ENCODE measurements around the gene GOLT1A. TPM values are rescaled to one million over a fixed set of nuclear protein-coding genes. Genes with fewer than 3 reads are reported as not detected.
"Not testable (repeated sequence)": the region's sequence is repeated elsewhere in the genome, so short reads cannot be mapped to it uniquely, and the experiment has no call there.

The GOLT1A gene
- total and polyA plus RNA-seq, 2 of the 8 experiments (the other 6 are each of a cell fraction or from before 2014, with no cell fraction given): 7.5 to 8.5 TPM

DNA sequence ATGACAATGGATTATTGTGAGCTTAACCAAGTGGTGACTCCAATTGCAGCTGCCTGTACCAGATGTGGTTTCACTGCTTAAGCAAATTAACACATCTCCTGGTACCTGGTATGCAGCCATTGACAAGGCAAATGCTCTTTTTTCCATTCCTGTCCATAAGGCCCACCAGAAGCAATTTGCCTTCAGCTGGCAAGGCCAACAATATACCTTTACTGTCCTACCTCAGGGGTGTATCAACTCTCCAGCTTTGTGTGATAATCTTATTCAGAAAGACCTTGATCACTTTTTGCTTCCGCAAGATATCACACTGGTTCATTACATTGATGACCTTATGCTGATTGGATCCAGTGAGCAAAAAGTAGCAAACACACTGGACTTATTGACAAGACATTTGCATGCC, 23.7 kb upstream of the GOLT1A start:
- H2AK5ac ChIP-seq (ENCODE audit: low read depth, low read length); H3K79me2 ChIP-seq (ENCODE audit: control insufficient read depth in 1 of 2, insufficient read depth in 2 of 2, low read length in 2 of 2); POLR2A ChIA-PET (ENCODE audit: partially characterized antibody); H3K14ac ChIP-seq (ENCODE audit: insufficient read length); H3K9ac ChIP-seq (replicated peaks in 1 of 4; ENCODE audit: extremely low read depth in 1 of 4, low read depth in 3 of 4, low read length in 3 of 4); H3K18ac ChIP-seq (ENCODE audit: extremely low read depth, low read length); H3K4me2 ChIP-seq (ENCODE audit: insufficient read depth in 1 of 2, low read depth in 2 of 2, low read length in 2 of 2); H2AFZ ChIP-seq (ENCODE audit: low read length); H4K20me1 ChIP-seq (replicated peaks in 1 of 2; ENCODE audit: control insufficient read depth in 1 of 2, insufficient read depth in 2 of 2, low read length in 2 of 2); H3K23me2 ChIP-seq (ENCODE audit: low read depth, low read length); DNase-seq (ENCODE audit: low read depth in 1 of 2, low spot score in 2 of 2); H4K8ac ChIP-seq (ENCODE audit: extremely low read depth, insufficient read depth, low read length); H2BK120ac ChIP-seq (replicated peaks; ENCODE audit: low read depth, low read length); H3K27ac ChIP-seq (ENCODE audit: low read depth, low read length); H4K5ac ChIP-seq (ENCODE audit: insufficient read length, low read depth, low read length); H3K4me3 ChIP-seq (ENCODE audit: extremely low read depth in 1 of 4, insufficient read depth in 2 of 4, low read depth in 3 of 4, low read length in 4 of 4); H3K4ac ChIP-seq (replicated peaks; ENCODE audit: insufficient read length, low read depth, low read length); H2BK5ac ChIP-seq (ENCODE audit: low read depth, low read length); H2BK15ac ChIP-seq (ENCODE audit: low read length); H2BK20ac ChIP-seq (ENCODE audit: low read length); H3K36me3 ChIP-seq (ENCODE audit: control insufficient read depth in 2 of 4, insufficient read depth in 4 of 4, low read length in 3 of 4); H3K56ac ChIP-seq (replicated peaks; ENCODE audit: insufficient read length, low read depth, low read length); H3K27me3 ChIP-seq (replicated peaks in 1 of 4; ENCODE audit: control insufficient read depth in 3 of 4, extremely low read depth in 1 of 4, insufficient read depth in 3 of 4, low read length in 3 of 4); H3K79me1 ChIP-seq (ENCODE audit: low read depth, low read length); H3K4me1 ChIP-seq (replicated peaks in 1 of 4; ENCODE audit: control insufficient read depth in 3 of 4, insufficient read depth in 4 of 4, low read length in 3 of 4); H4K91ac ChIP-seq (replicated peaks; ENCODE audit: insufficient read length, low read length); H2BK12ac ChIP-seq (ENCODE audit: low read depth, low read length); H3K9me3 ChIP-seq (ENCODE audit: insufficient read depth in 2 of 2, low read depth in 1 of 2, low read length in 1 of 2); H3K23ac ChIP-seq (ENCODE audit: insufficient read length); FAIRE-seq: not testable (repeated sequence)
- 92% methylated on average over 1 of the region's 1 CpG; no CpG with 5 or more reads in 1 of the 2 experiments for WGBS, 2 experiments (ENCODE audit: extremely low coverage in 1 of 2, insufficient coverage in 1 of 2, insufficient read length in 1 of 2, insufficient replicate concordance in 2 of 2, low coverage in 1 of 2, low lambda C conversion rate in 2 of 2, missing lambda C conversion rate in 1 of 2)
- CTCF ChIA-PET (ENCODE audit: partially characterized antibody): interaction anchor here (1.0 to 1.4 kb wide), 3 partner anchors 18 to 31 kb away, joined by 3 to 5 read pairs (median 4); no protein-coding TSS in a partner anchor
